Esophagus squamous epithelium (tissue), 5 donors: Measurements from ENCODE around the gene ANO3. TPM values are rescaled to one million over a fixed set of nuclear protein-coding genes. Genes with fewer than 3 reads are reported as not detected.

Experiments
- DNase-seq: peaks from one replicate; lab custom pipeline; 2025; lab: John Stamatoyannopoulos, UW
- H3K27ac ChIP-seq, 4 donors: fragments of 200-600 bp; sonication (generic); one replicate each; pipeline ENCODE4 v1.5.1; 2016 to 2019; ENCODE audit warnings: mild to moderate bottlenecking in 1 of 4
- H3K27me3 ChIP-seq, 4 donors: fragments of 200-600 bp; sonication (generic); 1 replicate in 3 of 4; 2 replicates in 1 of 4; pipeline versions ENCODE4 v1.5.1 to v1.6.0; 2017 to 2021; ENCODE audit warnings: antibody characterized with exemption in 1 of 4
- H3K36me3 ChIP-seq, 3 donors: fragments of 200-600 bp; sonication (generic); one replicate each; pipeline ENCODE4 v1.5.1; 2016 to 2019
- H3K4me1 ChIP-seq, 3 donors: fragments of 200-600 bp; sonication (generic); one replicate each; pipeline ENCODE4 v1.5.1; 2017 to 2019
- H3K4me3 ChIP-seq, 4 donors: fragments of 200-600 bp; sonication (generic); 1 replicate in 3 of 4; 2 replicates in 1 of 4; pipeline ENCODE4 v1.5.1; 2016 to 2019; ENCODE audit warnings: mild to moderate bottlenecking in 2 of 4, moderate library complexity in 1 of 4
- H3K9me3 ChIP-seq, 3 donors: fragments of 200-600 bp; sonication (generic); one replicate each; pipeline ENCODE4 v1.5.1; 2016 to 2019
- POLR2A ChIP-seq, 4 donors: fragments of 450-650 bp; IDR thresholded peaks; one replicate each; pipeline ENCODE4 v1.6.1; 2017; ENCODE audit warnings: antibody characterized with exemption in 4 of 4, mild to moderate bottlenecking in 4 of 4, moderate library complexity in 3 of 4
- WGBS, 2 donors: methylation state at CpG; one replicate each; pipeline ENCODE4 v1.1.5; 2018; 5-methylcytosine and 5-hydroxymethylcytosine counted together
- intact Hi-C: fragments of 100-400 bp; cut with DNase I; formaldehyde crosslinking; loops from one replicate; pipeline ENCODE4 v1.15.0; 2022
- total RNA-seq, 4 donors: library from RNA; depleted of rRNA; stranded (reverse); fragments of >200 nt; gene quantifications; one replicate each; pipeline ENCODE4 v1.1.0, GENCODE V29; 2016
- TF ChIP-seq, protein P1 (sequence below), 6 experiments: fragments of 450-650 bp in 4 of 6; fragments of 200-600 bp in 2 of 6; sonication (generic) in 2 of 6; IDR thresholded peaks; one replicate each; pipeline ENCODE4 v1.5.1; 2016 to 2019; ENCODE audit warnings: antibody characterized with exemption in 6 of 6, mild to moderate bottlenecking in 4 of 6, moderate library complexity in 4 of 6
- donor health status: DM: yes; HTN: yes; CAD: no.

ANO3 gene
- total RNA-seq, 4 donors from 2014 or later = not detected

DNA sequence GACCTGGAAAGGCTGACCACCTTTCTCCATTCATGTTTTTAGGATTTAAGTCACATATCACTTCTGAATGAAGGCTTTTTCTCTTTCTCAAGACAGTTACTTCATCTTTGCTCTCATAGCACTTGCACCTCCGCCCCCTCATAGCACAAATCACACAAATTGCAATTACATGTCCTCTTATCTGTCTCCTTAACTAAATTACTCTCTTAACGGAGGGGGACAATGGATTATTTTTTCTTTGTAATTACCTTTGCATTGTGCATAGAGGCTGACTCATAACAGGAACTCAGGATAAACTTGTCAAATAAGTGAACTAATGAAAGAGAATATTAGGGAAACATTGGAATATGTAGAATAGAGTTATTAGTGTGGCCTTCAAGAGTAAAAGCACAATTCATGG lies 145.5 kb downstream of the ANO3 start:
- Histone ChIP-seq H3K36me3 (no peaks in the 10 kb centered on the region), H3K4me1 (no peaks in the 10 kb centered on the region), H3K9me3 (no peaks in the 10 kb centered on the region), H3K27ac (no peak overlapping the region), H3K4me3 (no peak overlapping the region), H3K27me3 (no peaks in the 10 kb centered on the region)
- no peak for TF ChIP-seq POLR2A (IDR thresholded peaks at IDR 0.05)
- TF ChIP-seq, protein P1, sequence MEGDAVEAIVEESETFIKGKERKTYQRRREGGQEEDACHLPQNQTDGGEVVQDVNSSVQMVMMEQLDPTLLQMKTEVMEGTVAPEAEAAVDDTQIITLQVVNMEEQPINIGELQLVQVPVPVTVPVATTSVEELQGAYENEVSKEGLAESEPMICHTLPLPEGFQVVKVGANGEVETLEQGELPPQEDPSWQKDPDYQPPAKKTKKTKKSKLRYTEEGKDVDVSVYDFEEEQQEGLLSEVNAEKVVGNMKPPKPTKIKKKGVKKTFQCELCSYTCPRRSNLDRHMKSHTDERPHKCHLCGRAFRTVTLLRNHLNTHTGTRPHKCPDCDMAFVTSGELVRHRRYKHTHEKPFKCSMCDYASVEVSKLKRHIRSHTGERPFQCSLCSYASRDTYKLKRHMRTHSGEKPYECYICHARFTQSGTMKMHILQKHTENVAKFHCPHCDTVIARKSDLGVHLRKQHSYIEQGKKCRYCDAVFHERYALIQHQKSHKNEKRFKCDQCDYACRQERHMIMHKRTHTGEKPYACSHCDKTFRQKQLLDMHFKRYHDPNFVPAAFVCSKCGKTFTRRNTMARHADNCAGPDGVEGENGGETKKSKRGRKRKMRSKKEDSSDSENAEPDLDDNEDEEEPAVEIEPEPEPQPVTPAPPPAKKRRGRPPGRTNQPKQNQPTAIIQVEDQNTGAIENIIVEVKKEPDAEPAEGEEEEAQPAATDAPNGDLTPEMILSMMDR (IDR thresholded peaks at IDR 0.05) = no peak
- WGBS, 2 donors = 36 to 55% methylated on average over 2 of the region's 2 CpGs
- DNase-seq = no peak
- intact Hi-C loops = no loop called here

DNA sequence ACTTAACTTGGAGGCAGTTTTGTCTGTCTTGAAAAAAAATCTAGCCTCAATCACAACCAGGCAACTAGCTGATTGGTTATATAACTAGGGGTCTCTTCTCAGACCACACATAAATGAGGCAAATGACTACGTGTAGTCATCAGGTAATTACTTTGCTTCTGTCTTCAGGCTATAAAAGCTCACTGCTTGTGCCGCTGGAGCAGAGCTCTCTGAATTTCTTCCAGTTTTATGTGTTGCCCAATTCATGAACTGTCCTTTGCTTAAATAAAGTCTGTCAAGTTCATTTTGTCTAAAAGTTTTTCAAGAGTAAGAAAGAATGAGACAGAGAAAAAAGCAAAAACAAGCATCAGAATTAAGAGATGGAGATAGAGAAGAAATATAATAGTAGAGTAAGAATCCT lies 146.8 kb downstream of the ANO3 start:
- Histone ChIP-seq H3K27me3 (no peaks in the 10 kb centered on the region), H3K4me3 (no peak overlapping the region), H3K27ac (no peak overlapping the region), H3K36me3 (no peaks in the 10 kb centered on the region), H3K4me1 (no peaks in the 10 kb centered on the region), H3K9me3 (no peaks in the 10 kb centered on the region)
- WGBS, 2 donors = 47 to 66% methylated on average over 2 of the region's 2 CpGs
- DNase-seq = no peak
- intact Hi-C loops = no loop called here
- TF ChIP-seq, protein P1 (IDR thresholded peaks at IDR 0.05) = no peak
- TF ChIP-seq POLR2A (IDR thresholded peaks at IDR 0.05) = no peak

DNA sequence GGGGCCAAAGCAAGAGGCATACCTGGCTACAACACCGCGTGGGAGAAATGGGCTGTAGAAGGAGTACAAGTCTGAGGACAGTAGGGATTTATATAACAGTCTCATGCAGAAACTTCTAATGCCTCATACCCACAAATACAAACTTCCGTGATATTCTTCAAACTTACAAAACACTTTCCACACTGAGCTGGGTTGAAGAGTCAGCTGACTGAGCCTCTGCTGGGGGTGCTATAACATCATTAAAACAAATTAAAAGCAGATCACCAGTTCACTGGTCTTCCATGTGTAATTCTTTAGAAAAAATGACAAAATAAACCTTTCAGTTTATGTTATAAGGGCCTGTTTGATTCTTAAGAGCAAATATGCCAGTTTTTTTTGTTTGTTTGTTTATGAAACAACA lies 148.1 kb downstream of the ANO3 start:
- Histone ChIP-seq H3K4me1 (no peaks in the 10 kb centered on the region), H3K27me3 (no peaks in the 10 kb centered on the region), H3K9me3 (no peaks in the 10 kb centered on the region), H3K27ac (no peak overlapping the region), H3K4me3 (no peak overlapping the region), H3K36me3 (no peaks in the 10 kb centered on the region)
- TF ChIP-seq, protein P1 (IDR thresholded peaks at IDR 0.05) = no peak
- TF ChIP-seq POLR2A (IDR thresholded peaks at IDR 0.05) = no peak
- DNase-seq = no peak
- intact Hi-C loops = no loop called here
- WGBS, 2 donors = 78 to 86% methylated on average over 3 of the region's 3 CpGs

DNA sequence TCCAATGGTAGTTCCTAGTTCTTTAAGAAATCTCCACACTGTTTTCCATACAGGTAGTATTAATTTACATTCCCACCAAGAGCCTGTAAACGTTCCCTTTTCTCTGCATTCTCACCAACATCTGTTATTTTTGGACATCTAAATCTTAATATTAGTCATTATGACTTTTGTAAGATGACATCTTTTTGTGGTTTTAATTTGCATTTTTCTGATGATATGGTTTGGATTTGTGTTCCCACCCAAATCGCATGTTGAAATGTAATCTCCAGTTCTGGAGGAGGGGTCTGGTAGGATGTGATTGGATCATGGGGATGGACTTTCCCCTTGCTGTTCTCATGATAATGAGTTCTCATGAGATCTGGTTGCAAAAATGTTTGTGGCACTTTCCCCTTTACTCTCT lies 151.2 kb downstream of the ANO3 start:
- no peak for DNase-seq
- TF ChIP-seq, protein P1 (IDR thresholded peaks at IDR 0.05) = no peak
- no peak for TF ChIP-seq POLR2A (IDR thresholded peaks at IDR 0.05)
- intact Hi-C loops = no loop called here
- Histone ChIP-seq H3K27ac (no peak overlapping the region), H3K36me3 (no peaks in the 10 kb centered on the region), H3K27me3 (no peaks in the 10 kb centered on the region), H3K9me3 (no peaks in the 10 kb centered on the region), H3K4me1 (no peaks in the 10 kb centered on the region), H3K4me3 (no peak overlapping the region)
- WGBS, 2 donors = 37 to 50% methylated on average over 2 of the region's 2 CpGs

DNA sequence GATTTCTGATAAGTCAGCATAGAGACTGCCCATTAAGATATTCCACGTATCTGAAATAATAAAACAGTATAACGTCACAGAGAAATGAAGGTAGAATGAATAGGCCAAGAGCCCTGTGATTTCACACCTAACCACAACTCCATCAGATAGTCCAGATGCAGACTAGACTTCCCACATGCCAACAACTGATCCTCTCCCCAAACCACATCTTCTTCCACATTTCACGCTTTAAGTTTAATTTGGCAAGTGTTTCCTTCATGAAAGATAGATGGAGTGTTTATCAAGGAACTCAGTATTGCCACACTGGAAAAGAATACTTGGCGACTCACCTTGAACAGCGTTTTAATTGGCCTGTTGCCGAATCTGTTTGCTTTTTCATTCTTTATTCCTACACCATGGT lies 158.6 kb downstream of the ANO3 start:
- Histone ChIP-seq H3K9me3 (no peaks in the 10 kb centered on the region), H3K4me3 (no peak overlapping the region), H3K4me1 (no peaks in the 10 kb centered on the region), H3K27me3 (no peaks in the 10 kb centered on the region), H3K36me3 (no peaks in the 10 kb centered on the region), H3K27ac (no peak overlapping the region)
- TF ChIP-seq, protein P1 (IDR thresholded peaks at IDR 0.05) = no peak
- TF ChIP-seq POLR2A (IDR thresholded peaks at IDR 0.05) = no peak
- 66 to 78% methylated on average over 6 of the region's 6 CpGs for WGBS, 2 donors
- intact Hi-C loops = no loop called here
- no peak for DNase-seq
